PC-3 (cell line): ENCODE measurements around the gene NR1I3. TPM values are rescaled to one million over a fixed set of nuclear protein-coding genes. Genes with fewer than 3 reads are reported as not detected.

Source experiments
- ATAC-seq: fragments of 200-7000 bp; cut with Tn5 transposase; 2 replicates; pipeline ENCODE4 v1.9.1; 2020; ENCODE audit warnings: mild to moderate bottlenecking, moderate library complexity
- BruUV-seq: library from RNA; stranded (reverse); fragments of 400-500 nt; replicated peaks from 2 replicates; lab custom pipeline; 2021; lab: Mats Ljungman, UMichigan
- CTCF ChIA-PET: fragments of 300-600 bp; sonication (Branson Sonifier 250); formaldehyde crosslinking; loops from one replicate; lab custom pipeline; 2022; ENCODE audit warnings: antibody characterized with exemption; lab: Charles Lee
- POLR2A ChIA-PET: fragments of 300-600 bp; sonication (Branson Sonifier 250); formaldehyde crosslinking; loops from one replicate; lab custom pipeline; 2022; ENCODE audit warnings: antibody characterized with exemption; ENCODE audit not compliant: unreplicated experiment; lab: Charles Lee
- DNase-seq: peaks from one replicate; pipeline ENCODE4 v3.0.0-alpha.2; 2015
- H2AFZ ChIP-seq: fragments of 300-600 bp; sonication (generic); 2 replicates; pipeline ENCODE4 v1.6.0; 2016; ENCODE audit warnings: antibody characterized with exemption, low read length
- H3F3A ChIP-seq: fragments of 300-600 bp; sonication (generic); one replicate; pipeline ENCODE4 v1.6.0; 2017; ENCODE audit warnings: antibody characterized with exemption, low read length, control low read depth, mild to moderate bottlenecking; ENCODE audit not compliant: unreplicated experiment
- H3K27ac ChIP-seq: fragments of 300-600 bp; sonication (generic); 2 replicates; pipeline ENCODE4 v1.5.1; 2016; ENCODE audit warnings: mild to moderate bottlenecking, low read length
- H3K27me3 ChIP-seq: fragments of 300-600 bp; sonication (generic); 2 replicates; pipeline ENCODE4 v1.6.1; 2016; ENCODE audit warnings: low read length, mixed read lengths
- H3K36me3 ChIP-seq: fragments of 300-600 bp; sonication (generic); 2 replicates; pipeline ENCODE4 v1.6.1; 2016; ENCODE audit warnings: low read depth, mixed run types, low read length, mixed read lengths
- H3K4me1 ChIP-seq: fragments of 300-600 bp; sonication (generic); 2 replicates; pipeline ENCODE4 v1.5.1; 2016; ENCODE audit warnings: low read length; ENCODE audit not compliant: insufficient read depth
- H3K4me2 ChIP-seq: fragments of 300-600 bp; sonication (generic); 2 replicates; pipeline ENCODE4 v1.6.0; 2016; ENCODE audit warnings: low read length
- H3K4me3 ChIP-seq: fragments of 300-600 bp; sonication (generic); 2 replicates; pipeline ENCODE4 v1.5.1; 2016; ENCODE audit warnings: mild to moderate bottlenecking, low read length, mixed read lengths
- H3K79me2 ChIP-seq: fragments of 300-600 bp; sonication (generic); 2 replicates; pipeline ENCODE4 v1.6.1; 2017; ENCODE audit warnings: low read length, mixed read lengths
- H3K9ac ChIP-seq: fragments of 300-600 bp; sonication (generic); 2 replicates; pipeline ENCODE4 v1.6.0; 2016; ENCODE audit warnings: mild to moderate bottlenecking, low read length
- H3K9me2 ChIP-seq: fragments of 300-600 bp; sonication (generic); replicated peaks from 2 replicates; pipeline ENCODE4 v1.6.1; 2016; ENCODE audit warnings: mixed run types, low read length, mixed read lengths
- H3K9me3 ChIP-seq: fragments of 300-600 bp; sonication (generic); 2 replicates; pipeline ENCODE4 v1.6.1; 2016; ENCODE audit warnings: low read length, mixed read lengths
- H4K20me1 ChIP-seq: fragments of 300-600 bp; sonication (generic); 2 replicates; pipeline ENCODE4 v1.6.1; 2016; ENCODE audit warnings: low read length, mixed read lengths
- EZH2 ChIP-seq: fragments of 300-600 bp; sonication (generic); IDR thresholded peaks from one replicate; pipeline ENCODE4 v1.6.1; 2017; ENCODE audit warnings: antibody characterized with exemption, mild to moderate bottlenecking, low read length; ENCODE audit not compliant: unreplicated experiment
- EZH2phosphoT487 ChIP-seq: fragments of 300-600 bp; sonication (generic); IDR thresholded peaks from 2 replicates; pipeline ENCODE4 v1.6.1; 2018; ENCODE audit warnings: mild to moderate bottlenecking, antibody characterized with exemption, low read length, borderline replicate concordance
- intact Hi-C: fragments of 100-400 bp; cut with micrococcal nuclease; formaldehyde crosslinking; loops from 2 replicates; pipeline ENCODE4 v1.9.0; 2023
- total RNA-seq: library from RNA; depleted of rRNA; stranded (reverse); fragments of >200 nt; gene quantifications from 2 replicates; pipeline ENCODE4 v1.2.3, GENCODE V29; 2014
- TF ChIP-seq, protein P1 (sequence below): fragments of 300-600 bp; sonication (generic); conservative IDR thresholded peaks from 2 replicates; pipeline ENCODE4 v1.5.1; 2017; ENCODE audit warnings: antibody characterized with exemption, low read depth, mild to moderate bottlenecking, low read length

Gene NR1I3
- total RNA-seq, 1 experiment from 2014 or later = not detected

DNA sequence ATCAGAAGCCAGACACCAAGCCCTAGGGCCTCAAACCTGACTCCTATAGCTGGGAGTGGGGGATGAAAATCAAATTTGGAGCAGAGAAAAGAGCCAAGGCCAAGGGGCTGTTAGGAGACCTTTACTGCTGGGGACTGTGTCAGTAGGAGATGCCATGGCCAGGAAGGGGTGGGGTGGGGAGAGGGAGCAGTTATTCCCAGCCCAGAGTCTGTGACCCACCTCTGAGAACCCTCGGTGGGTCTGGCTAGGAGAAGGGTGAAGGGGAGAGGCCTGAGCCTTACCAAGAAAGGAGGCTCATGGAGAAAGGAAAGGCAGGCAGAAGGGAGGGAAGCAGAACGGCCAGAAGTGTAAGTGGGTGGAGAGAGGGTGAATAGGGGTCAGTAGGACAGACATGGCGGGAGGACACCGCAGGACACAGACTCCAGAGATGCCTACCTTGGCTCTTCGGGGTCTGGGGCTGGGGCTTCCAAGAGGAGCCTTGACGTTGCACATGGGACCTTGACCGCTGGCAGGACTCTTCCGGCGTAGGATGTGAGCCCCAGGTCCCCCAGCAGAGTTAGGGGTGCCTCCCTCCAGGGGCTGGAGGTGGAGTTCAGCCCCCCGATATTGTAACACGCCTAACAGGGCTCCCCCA lies 40.3 kb downstream of the NR1I3 start:
- Histone ChIP-seq H3K27ac (no peak overlapping the region), H4K20me1 (no peaks in the 10 kb centered on the region), H3K27me3 (no peaks in the 10 kb centered on the region), H3K4me2 (no peak overlapping the region), H3K4me1 (peaks cover 19% of the 10 kb centered on the region), H3K36me3 (no peaks in the 10 kb centered on the region), H3K4me3 (no peak overlapping the region), H3K9ac (no peak overlapping the region), H3F3A (no peaks in the 10 kb centered on the region), H3K9me2 (no peaks in the 10 kb centered on the region), H2AFZ (no peak overlapping the region), H3K9me3 (no peaks in the 10 kb centered on the region), H3K79me2 (peaks cover 4% of the 10 kb centered on the region)
- no TSS peak for BruUV-seq
- ATAC-seq (no peak), DNase-seq (no peak)
- CTCF ChIA-PET = no interaction called here
- no peak for TF ChIP-seq EZH2
- TF ChIP-seq, protein P1, sequence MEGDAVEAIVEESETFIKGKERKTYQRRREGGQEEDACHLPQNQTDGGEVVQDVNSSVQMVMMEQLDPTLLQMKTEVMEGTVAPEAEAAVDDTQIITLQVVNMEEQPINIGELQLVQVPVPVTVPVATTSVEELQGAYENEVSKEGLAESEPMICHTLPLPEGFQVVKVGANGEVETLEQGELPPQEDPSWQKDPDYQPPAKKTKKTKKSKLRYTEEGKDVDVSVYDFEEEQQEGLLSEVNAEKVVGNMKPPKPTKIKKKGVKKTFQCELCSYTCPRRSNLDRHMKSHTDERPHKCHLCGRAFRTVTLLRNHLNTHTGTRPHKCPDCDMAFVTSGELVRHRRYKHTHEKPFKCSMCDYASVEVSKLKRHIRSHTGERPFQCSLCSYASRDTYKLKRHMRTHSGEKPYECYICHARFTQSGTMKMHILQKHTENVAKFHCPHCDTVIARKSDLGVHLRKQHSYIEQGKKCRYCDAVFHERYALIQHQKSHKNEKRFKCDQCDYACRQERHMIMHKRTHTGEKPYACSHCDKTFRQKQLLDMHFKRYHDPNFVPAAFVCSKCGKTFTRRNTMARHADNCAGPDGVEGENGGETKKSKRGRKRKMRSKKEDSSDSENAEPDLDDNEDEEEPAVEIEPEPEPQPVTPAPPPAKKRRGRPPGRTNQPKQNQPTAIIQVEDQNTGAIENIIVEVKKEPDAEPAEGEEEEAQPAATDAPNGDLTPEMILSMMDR = no peak
- TF ChIP-seq EZH2phosphoT487 = no peak
- intact Hi-C loops = no loop called here
- POLR2A ChIA-PET = no interaction called here

DNA sequence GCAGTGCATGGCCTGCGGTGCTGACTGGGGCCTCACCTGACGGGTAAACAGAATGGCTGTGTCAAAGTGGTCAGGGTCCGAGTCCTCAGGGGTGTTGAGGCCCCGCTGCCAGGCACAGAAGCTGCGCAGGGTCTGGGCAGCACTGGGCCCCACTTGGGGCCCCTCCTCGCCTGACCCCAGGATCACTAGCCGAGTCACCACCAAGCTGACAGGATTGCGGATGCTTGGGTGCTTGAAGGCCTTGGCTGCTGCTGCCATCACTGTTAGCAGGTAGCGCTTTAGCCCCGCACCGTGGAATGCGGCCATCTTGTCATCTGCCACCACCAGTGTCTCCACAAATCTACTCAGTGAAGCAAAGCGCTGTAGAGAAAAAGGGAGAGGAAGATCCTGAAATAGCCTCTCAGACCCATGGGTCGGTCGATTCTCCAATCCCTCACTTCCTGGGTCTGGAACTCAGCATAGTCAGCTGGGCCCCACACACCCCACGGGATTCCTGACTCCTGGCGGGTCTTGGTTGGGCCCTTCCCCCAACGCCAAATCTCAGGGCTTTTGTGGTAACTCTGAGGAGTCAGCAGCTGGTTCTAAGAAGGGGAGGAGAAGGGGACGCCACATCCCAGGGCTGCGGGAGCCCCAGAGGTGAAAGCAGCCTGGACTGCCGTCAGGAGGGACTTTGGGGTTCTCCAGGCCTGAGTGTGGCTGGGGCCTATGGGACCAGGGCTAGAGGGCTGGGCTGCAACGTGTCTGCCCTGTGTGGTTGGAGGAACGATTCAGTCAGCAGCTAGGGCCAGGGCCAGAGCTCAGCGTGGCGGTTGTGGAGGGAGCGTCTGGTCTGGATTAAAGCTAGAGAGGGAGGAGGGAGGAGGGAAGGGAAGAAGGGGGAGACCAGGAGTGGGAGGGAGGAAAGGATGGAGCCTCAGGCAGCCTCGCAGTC lies 41.2 kb downstream of the NR1I3 start:
- Histone ChIP-seq H3K4me2 (no peak overlapping the region), H3K9me2 (no peaks in the 10 kb centered on the region), H3K4me1 (peaks cover 19% of the 10 kb centered on the region), H4K20me1 (no peaks in the 10 kb centered on the region), H3K9ac (no peak overlapping the region), H3K36me3 (no peaks in the 10 kb centered on the region), H3K9me3 (no peaks in the 10 kb centered on the region), H3K4me3 (no peak overlapping the region), H3F3A (no peaks in the 10 kb centered on the region), H3K79me2 (no peaks in the 10 kb centered on the region), H2AFZ (no peak overlapping the region), H3K27ac (no peak overlapping the region), H3K27me3 (no peaks in the 10 kb centered on the region)
- intact Hi-C loops = no loop called here
- POLR2A ChIA-PET = no interaction called here
- CTCF ChIA-PET = no interaction called here
- no peak for DNase-seq
- no peak for ATAC-seq
- no TSS peak for BruUV-seq
- no peak for TF ChIP-seq EZH2phosphoT487
- TF ChIP-seq, protein P1 = no peak
- no peak for TF ChIP-seq EZH2

DNA sequence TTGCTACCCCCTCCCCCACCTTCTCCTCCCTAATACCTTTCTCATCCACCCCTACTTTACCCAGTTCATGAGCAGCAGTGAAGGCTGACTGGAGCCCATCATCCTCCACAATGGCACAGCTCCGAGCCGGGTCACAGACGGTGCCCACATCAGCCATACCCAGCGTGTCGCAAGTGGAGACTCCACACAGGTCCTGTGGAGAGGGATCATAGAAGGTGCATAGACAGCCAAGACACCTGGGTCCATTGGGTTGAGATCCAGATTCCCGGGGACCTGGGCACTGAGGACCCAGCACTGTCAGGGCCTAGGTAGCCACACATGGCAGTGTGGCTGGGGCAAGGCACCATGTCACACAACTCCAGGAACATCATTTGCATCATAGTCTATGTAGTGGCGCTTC lies 41.9 kb downstream of the NR1I3 start:
- TF ChIP-seq EZH2 (no peak), EZH2phosphoT487 (no peak)
- TF ChIP-seq, protein P1 = no peak
- Histone ChIP-seq H3K27ac (no peak overlapping the region), H3K27me3 (no peaks in the 10 kb centered on the region), H3K4me2 (no peak overlapping the region), H3K9me3 (no peaks in the 10 kb centered on the region), H2AFZ (no peak overlapping the region), H3K4me1 (peaks cover 12% of the 10 kb centered on the region), H3K79me2 (no peaks in the 10 kb centered on the region), H3K36me3 (no peaks in the 10 kb centered on the region), H4K20me1 (no peaks in the 10 kb centered on the region), H3F3A (no peaks in the 10 kb centered on the region), H3K4me3 (no peak overlapping the region), H3K9ac (no peak overlapping the region), H3K9me2 (no peaks in the 10 kb centered on the region)
- DNase-seq (no peak), ATAC-seq (no peak)
- intact Hi-C loops = no loop called here
- no TSS peak for BruUV-seq
- POLR2A ChIA-PET = no interaction called here
- CTCF ChIA-PET = no interaction called here
